ENCODE data around the gene RYK.
"Not testable (repeated sequence)": the region's sequence is repeated elsewhere in the genome, so short reads cannot be mapped to it uniquely, and the experiment has no call there.

Gene RYK

DNA sequence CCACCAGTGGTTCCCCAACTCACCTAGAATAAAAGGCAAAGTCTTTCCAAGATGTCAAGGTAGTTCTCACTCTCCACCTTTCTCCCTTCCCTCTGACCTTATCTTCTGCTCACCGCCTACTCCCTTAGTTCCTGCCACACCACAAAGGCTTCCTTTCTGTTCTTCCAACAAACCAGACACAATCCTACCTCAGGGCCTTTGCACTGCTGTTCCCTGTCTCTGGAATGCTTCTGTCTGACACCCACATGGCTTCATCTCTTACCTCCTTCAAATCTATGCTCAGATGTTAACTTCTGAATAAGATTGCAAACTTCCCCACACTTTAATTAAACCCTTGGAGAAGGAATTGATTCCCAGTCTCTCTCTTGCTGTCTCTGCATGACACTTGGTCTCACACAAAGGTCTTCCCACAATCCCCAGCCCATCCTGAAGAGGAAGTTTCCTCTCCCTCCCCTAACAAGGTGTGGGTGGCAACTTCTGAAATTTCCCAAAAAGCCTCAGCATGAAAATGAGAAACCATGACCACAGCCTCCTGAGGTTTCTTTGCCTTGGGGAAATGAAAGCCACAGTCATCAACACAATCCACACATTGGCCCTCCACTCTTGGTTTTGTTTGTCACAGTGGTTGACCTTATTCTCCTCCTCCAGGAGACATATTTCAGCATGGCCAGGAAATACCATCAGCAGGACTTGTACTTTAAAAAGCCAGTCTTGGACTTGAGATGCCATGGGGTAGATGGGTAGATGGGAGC is 3.0 kb upstream of the RYK start:
- no peak for DNase-seq

DNA sequence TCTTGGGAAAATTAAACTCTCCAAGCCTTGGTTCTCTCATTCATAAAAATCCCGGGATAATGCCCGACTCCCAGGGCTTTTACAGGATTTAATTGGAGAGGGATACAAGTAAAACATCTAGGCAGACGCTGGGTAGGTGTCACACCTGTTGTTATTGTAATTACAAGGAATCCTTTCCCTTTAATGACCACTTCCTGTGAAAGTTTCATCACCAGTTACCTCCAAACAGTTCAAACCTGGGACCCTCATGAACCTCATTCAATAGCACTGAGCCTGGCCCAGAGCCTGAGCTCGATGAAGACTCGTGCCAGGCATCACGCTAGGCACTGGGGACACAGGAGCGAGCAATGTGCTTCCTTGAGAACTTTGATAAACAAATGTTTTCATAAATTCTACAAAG is 2.1 kb upstream of the RYK start:
- no peak for DNase-seq

DNA sequence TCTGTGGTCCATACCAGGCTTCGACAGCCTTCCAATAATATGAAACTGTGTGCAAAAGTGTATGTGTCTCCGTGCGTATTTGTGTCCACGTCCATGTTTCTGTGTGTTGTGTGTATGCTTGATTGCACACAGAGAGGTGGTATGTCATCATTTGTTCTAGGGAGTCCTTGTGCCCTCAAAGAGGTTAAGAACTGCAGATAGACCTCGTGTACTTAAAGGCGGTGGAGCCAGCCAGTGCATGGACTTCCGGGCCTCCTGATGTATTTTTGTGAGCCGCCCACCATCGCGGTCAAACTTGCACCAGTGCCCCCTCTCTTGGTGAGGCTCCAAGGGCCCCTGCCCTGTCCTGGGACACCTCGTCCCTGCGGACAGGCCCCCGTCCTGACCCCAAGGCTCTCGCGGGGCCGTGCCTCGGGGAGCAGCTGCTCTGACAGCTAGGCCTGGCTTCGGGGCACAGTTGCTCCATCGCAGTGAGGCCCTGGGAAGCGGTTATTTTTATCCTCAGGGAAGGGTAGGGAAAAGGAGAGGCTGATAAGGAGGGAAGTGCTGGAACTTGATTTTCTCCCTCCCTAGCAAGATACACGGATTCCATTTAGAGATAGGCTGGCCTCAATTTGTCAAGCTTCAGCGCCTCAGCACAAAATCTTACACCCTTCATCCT is 1.2 kb upstream of the RYK start:
- no peak for DNase-seq

DNA sequence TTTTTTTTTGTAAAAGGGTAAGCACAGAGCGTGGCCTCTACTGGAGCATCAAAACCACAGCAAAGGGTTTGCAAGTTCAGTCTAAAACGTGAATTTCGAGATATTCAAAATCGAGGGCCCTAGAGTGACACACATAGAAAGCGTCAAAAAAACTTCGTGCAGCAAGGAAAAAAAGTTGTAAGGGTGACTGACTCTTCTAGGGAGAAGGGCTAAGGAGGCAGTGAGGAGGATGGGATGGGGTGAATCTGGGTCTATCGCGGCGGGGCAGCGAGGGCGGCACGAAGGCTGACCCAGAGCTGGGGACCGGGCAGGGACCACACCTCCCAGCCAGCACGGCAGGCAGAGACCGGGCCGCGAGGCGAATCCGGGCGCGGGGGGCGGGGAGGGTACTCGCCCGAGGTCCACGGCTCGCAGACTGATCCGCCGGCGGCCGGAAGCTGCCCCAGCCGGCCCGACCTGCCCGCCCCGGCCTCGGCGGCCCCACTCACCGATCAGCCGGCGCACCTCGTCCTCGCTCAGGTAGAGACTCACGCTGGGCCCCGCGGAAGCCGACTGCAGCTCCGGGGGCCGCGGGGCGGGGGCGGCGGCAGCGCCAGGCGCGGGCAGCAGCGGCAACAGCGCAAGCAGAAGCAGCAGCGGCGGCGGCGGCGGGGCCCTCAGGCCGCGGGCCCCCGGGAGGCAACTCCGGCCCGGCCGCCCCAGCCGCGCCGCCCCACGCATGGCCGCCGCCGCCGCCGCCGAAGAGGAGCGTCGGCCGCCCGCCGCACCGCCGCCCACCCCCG is 533 bp downstream of the RYK start:
- DNase-seq: peak; percentile 59

DNA sequence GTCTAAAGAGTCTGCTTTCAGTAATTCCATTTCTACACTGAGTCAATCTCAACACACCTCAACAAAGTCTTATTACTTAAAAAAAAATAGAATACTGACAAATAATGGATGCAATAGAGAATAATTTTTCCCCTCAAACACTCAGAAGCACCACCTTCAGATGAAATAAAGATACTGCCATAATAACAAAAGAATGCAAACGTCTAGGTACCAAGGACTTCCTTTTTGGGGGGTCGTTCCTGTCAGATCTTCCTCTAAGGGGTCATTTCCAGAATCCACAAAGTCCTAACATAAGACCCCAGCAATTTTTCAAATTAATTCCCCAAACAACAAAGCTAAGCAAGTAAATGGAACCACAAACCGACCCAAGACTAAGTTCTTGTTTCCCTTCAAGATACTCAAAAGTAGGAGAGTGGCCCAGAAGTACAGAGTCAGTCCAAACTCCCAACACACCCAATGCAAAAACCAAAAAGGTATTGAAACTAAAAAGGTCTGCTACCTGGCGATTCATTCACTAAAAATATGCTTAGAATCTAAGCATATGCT is 1.3 kb downstream of the RYK start:
- DNase-seq: no peak

DNA sequence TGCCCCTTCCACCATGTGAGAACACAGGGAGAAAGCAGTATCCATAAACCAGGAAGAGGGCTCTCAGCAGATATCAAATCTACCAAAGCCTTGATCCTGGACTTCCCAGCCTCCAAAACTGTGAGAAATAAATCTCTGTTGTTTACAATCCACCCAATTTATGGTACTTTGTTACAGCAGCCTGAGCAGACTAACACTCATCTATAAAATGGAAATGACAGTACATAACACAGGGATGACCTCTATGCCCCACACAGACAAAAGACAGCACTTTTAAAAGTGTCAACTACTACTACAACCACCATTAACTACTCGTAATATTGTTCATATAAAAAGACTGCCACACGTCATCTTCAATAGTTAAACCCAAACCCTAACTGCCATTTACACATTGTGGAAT is 5.7 kb downstream of the RYK start:
- DNase-seq: no peak

DNA sequence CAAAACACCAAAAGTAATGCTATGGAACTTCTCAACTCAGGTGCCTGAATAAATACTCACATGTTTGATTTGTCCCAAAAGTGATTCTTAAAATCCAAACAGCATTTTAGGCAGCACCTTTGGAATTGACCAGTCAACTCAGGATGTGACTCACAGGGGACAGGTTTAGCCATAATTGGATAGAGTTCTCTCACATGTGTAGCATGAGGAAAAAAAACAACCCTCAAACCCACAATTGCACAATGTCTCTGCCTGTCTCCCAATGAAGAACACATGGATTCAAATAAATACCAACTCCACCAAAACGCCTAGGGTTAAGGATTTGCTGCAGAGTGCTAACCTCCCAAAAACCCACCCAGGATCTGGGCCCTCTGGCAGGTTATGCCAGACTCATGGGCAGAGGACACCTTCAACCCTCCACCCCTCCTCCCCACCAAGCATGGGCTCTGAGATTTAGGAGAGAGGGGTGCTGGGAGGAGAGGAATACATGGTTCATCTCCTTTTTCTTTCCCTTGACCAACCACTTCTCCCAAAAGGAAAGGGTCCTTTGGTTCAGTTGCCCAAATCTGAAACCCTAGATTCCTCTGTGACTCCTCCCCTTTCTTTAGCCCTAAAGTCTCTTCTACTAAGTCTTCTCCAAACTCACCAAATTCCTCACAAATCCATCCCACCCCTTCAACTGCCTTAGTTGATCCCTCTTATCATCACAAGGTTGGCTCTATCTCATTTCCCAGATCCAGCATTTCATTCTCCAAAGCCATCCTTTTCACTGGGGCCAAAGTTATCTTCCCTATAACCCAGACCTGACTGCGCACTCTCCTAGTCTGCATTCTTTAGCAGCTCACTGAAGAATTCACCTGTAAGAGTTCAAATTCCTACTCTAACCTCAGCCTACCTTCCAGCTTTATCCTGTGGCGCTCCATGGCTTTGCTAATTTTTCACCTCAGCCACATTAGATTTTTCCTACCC is 7.7 kb downstream of the RYK start:
- no peak for DNase-seq

DNA sequence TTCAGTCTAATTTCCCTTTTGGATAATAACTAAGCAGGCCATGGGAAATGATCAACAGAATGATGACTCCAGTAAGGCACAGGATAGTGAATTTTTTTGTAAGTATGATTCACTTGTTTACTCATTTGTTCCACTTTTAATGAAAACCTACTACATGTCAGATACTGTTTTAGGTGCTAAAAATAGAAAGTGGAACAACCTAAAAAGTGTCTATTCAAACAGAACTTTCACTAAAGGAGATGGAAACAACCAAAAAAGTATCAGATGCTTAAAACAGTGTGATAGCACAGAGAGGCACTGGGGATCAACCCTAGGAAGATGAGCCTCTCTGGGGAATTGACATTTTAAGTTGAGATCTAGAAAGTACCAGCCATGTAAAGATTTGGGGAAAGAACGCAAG is 11.1 kb downstream of the RYK start:
- DNase-seq: no peak

DNA sequence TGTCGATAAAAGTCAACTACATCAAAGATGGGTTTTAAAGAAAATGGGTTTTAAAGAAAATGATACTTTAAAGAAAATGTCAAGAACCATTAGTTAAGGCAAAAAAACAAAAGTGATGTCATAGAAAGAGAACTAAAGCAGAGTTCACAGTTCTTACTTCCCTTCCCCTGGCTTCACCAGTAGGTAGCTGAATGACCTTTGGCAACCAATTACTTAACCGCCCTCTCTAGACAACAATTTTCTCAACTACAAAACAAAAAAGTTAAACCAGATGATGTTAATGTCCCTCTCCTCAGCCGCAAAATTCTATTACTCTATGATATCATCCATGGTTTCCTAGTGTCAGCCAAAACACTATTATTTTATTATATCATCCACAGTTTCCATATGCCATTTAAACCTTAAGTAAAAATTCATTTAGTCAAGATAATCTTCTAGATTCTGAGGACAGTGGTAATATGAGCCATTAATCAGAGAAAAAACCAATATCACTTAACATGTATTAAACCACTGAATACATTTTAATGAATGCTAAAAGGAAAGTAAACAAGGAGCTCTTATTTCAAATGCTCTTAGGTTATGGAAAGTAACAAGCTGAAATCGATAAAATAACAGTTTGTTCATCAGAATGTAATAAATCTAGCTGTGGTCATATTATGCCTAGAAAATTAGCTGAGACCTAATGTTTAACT is 13.1 kb downstream of the RYK start:
- no peak for DNase-seq

DNA sequence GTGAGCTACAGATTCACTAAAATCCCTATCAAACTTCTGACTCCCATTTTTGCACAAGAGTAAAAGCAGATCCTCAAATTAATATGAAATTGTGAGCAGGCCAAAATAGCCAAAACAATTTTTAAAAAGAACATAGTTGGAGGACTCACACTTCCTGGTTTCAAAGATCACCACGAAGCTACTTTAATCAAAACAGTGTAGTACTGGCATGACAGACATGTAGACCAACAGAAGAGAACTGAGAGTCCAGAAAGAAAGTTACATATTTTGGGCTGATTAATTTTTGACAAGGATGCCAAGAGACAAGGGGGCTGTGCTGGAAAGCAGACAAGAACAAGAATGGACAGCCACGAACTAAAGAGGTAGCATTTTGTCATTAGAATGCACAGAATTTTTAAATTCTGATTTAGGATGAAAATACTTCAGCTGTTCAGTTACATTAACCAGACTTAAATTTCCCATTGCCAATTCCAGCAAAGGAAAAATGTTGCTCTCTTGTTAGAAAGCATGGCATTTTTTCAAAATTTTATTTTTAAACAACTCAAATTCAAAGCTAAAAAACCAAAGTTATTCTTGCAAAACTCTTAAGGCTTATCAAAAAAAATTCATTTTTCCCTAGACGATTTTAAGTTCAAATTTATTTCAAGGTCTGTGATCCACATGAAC is 14.0 kb downstream of the RYK start:
- DNase-seq: no peak

DNA sequence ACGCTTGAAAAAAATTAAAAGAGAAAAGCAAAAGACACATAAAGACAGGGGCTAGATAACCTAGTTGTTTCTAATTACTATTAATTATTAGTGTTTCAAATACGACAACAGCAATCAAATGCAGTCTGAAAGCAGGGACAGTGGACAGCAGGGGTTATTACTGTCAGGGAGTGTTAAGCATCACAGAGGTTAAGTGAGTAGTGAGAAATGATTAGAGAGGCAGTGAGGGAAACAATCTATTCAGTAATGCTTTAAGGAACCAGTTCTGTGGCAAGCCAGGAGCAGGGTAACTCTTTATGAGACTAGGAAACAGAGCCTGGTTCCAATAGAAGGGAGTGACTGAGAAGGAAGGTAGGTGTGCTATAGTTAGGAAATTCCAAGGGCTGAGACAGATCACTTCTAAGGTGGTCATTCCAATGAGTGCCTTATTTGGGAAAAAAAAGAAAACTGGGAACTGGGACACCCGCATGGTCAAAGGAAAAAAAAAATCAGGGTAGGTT is 15.0 kb downstream of the RYK start:
- no peak for DNase-seq

DNA sequence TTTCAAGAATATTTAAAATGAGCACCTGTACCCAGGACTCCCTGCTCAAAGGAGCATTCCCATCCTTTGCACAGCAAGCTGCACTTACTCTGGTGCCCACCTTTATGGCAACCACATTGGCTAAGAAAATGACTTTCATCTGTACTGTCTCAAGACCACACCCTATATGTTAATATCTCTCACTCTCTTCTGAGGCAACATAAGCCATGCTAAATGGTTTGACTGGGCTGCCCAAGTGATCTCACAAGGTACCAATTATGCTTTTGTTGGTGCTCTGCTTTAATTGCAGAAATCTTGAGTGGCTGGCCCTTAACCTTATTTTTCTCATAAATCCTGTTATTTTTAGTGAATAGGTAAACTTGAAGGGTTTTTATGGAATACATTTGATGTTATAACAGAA is 17.7 kb downstream of the RYK start:
- DNase-seq: no peak

DNA sequence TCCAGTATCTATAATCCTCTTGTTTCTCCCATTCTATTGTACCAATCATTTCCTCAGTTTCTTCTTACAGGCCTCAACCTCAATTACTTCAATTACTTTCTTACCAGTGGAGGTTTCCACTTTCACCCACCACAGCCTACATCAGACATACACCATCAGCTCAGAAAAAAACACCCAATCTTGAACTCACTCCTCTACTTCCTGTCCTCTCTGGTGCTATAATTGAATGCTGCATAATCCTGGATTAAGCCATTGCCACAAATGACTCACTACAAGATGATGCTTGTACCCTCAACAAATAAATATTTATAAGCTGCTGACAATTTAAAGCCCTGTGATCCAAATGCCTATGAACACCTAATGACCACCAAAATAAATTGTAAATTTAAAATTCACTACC is 18.5 kb downstream of the RYK start:
- no peak for DNase-seq

DNA sequence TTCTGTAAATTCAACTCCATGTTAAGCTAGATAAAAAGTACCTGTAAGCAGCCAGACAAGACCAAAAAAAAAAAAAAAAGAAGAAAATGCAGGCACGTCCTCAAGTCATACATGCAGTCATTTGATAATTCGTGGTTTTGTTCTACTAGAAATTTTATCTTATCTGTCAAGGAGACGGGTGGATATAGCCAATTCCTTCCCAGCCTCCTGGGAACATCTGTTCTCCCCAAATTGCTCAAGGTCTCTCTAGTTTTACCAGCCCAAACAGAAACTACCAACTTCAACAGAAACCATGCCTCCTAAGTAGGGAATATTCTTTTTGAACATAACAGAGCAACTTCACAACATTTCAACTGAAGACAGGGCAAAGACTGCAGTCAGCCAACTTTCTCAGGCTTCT is 19.5 kb downstream of the RYK start:
- no peak for DNase-seq

DNA sequence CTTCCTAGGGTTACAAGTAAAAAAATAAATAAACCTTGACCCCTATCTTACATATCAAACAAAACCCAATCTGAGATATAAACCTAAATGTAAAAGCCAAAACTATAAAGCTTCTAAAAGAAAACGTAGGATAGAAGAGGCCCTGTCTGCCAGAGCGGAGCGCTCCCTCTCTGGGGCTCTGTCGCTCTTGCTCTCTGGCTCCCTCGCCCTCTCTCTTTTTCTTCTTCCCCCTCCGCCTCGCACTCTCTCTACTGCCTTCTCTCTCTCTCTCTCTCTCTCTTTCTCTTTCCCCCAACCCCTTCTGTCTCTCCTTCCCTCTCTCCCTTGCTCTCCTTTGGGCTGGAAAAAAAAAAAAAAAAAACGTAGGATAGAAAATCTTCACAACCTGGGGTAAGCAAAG is 21.6 kb downstream of the RYK start:
- no peak for DNase-seq

DNA sequence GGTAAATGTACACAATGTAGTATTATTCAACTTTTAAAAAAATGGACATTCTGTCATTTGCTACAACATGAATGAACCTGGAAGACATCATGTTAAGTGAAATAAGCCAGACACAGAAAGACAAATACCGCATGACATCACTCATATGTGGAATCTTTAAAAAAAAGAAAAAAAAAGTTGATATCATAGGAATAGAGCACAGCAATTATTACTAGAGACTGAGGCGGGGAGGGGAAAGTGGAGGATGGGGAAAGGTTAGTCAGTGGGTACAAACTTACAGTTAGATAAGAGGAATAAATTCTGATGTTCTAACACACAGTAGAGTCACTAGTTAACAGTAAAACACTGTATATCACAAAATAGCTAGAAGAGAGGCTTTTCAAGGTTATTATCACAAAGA is 22.2 kb downstream of the RYK start:
- no peak for DNase-seq

DNA sequence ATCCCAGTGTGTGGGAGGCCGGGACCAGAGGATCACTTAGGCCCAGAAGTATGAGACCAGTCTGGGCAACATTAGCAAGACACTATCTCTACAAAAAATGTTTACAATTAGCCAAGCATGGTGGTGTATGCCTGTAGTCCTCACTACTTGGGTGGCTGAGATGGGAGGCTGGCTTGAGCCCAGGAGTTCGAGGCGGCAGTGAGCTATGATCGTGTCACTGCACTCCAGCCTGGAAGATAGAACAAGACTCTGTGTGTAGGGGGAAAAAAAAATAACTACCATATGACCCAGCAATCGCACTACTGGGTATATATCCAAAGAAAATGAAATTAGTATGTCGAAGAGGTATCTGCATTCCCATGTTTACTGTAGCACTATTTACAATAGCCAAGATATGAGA is 22.6 kb downstream of the RYK start:
- DNase-seq: no peak

DNA sequence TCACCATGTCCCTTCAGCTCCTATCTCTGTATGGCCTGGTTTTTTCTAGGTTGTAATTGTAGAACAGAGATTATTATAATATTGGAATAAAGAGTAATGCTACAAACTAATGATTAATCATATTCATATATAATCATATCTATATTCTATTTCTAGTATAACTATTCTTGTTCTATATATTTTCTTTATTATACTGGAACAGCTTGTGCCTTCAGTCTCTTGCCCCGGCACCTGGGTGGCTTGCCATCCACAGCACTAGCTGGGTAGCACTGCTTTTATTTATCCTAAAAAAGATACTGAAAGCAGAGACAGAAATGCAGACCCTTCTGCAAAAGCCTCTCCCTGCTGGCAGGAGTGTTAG is 25.9 kb downstream of the RYK start:
- DNase-seq: not testable (repeated sequence)

DNA sequence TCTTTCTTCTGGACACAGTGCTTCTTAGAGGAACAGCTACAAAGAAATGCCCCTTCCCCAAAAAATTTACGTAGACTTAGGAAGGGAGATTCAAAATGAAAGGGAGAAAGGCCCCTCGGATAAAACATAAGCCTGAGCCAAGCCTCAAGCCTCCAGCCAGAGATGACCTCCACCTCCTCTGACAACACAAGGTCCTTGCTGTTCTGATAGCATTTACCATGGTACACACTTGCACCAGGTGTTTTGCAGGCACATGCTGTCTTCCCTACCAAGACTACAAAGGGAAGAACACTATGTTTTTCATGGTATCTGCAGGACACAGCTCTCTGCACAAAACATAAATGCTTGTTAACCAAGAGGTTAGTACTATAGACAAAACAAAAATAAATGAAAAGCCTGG is 27.8 kb downstream of the RYK start:
- no peak for DNase-seq

DNA sequence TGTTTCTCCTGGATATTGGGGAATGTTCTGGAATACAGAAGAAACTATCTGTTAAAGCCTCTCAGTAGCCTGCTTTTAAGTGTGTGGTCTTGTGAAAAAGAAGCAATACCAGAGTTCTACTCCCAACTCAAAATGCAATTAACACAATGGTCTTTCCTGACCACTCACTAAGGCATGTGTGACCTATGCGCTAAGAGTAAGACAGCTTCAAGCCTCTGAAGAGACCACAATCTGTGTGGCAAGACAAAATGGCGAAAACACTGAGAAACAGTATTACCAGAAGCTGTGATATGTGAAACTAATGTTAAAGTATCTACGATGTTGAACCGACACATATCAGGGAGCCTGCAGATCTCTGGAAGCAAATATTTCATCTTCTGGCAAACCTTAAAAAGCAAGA is 33.8 kb downstream of the RYK start:
- no peak for DNase-seq

DNA sequence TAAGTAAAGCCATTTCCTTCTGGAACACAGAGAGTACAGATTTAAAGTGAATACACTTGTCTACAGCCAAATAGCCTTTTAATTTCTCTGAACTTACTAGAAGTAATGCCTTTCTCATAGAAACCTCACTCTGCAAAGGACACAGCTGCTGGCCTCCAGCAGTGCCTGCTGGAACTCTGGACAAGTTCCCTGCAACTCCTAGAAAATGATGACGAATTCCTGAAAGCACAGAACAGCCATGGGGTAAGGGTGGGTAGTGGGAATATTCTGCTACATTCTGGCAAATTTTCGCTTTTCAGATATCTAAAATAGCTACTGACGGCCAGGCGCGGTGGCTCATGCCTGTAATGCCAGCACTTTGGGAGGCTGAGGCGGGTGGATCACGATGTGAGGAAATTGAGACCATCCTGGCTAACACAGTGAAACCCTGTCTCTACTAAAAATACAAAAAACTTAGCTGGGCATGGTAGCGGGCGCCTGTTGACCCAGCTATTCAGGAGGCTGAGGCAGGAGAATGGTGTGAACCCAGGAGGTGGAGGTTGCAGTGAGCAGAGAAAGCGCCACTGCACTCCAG is 34.4 kb downstream of the RYK start:
- no peak for DNase-seq
